GM21717 (cell line): Measurements from ENCODE around the gene GLO1.

Source experiments
- ATAC-seq: cut with Tn5 transposase; IDR thresholded peaks from one replicate; pipeline ENCODE4 v1.9.1; 2021; ENCODE audit warnings: mild to moderate bottlenecking, moderate library complexity; ENCODE audit not compliant: unreplicated experiment

Gene GLO1

GRCh38 chr6:38702558-38703397 is at the start of gene GLO1:
Gene GLO1 (minus strand): TSS chr6:38703145. CDS start chr6:38703054, 91 bp downstream.
- ATAC-seq, result peak; percentile 99

- ATAC-seq, result no peak
Measured at GRCh38 chr6:38750968-38751615, 48.1 kb upstream of the GLO1 start.

GRCh38 chr6:38749473-38749872 is 46.5 kb upstream of the GLO1 start:
- ATAC-seq, result no peak

GRCh38 chr6:38739532-38739931 is 36.6 kb upstream of the GLO1 start:
- no peak for ATAC-seq

- ATAC-seq, result no peak
Measured at GRCh38 chr6:38738261-38738660, 35.3 kb upstream of the GLO1 start.

- no peak for ATAC-seq
Measured at GRCh38 chr6:38736951-38737350, 34.0 kb upstream of the GLO1 start.

GRCh38 chr6:38730140-38730862 is 27.4 kb upstream of the GLO1 start:
- no peak for ATAC-seq

GRCh38 chr6:38728203-38728602 is 25.3 kb upstream of the GLO1 start:
- ATAC-seq, result no peak

- no peak for ATAC-seq
Measured at GRCh38 chr6:38725414-38726183, 22.7 kb upstream of the GLO1 start.

- ATAC-seq, result no peak
Measured at GRCh38 chr6:38724343-38724742, 21.4 kb upstream of the GLO1 start.

GRCh38 chr6:38723783-38724182 is 20.8 kb upstream of the GLO1 start:
- ATAC-seq, result no peak

- no peak for ATAC-seq
Measured at GRCh38 chr6:38722727-38723334, 19.9 kb upstream of the GLO1 start.

- ATAC-seq, result no peak
Measured at GRCh38 chr6:38722038-38722437, 19.1 kb upstream of the GLO1 start.

GRCh38 chr6:38720295-38720694 is 17.4 kb upstream of the GLO1 start:
- no peak for ATAC-seq

- ATAC-seq, result no peak
Measured at GRCh38 chr6:38719358-38719757, 16.4 kb upstream of the GLO1 start.

GRCh38 chr6:38716825-38717224 is 13.9 kb upstream of the GLO1 start:
- no peak for ATAC-seq

- ATAC-seq, result no peak
Measured at GRCh38 chr6:38715016-38715689, 12.2 kb upstream of the GLO1 start, which contains the start of gene DNAH8. Gene DNAH8 (plus strand): TSS chr6:38715311. CDS start chr6:38722810, 7,499 bp downstream.

- ATAC-seq, result no peak
Measured at GRCh38 chr6:38714239-38715015, 11.5 kb upstream of the GLO1 start.

GRCh38 chr6:38713812-38714211 is 10.9 kb upstream of the GLO1 start:
- ATAC-seq, result no peak
